Esophagus squamous epithelium (tissue), 5 donors: ENCODE results near the gene HMCN1. TPM values are rescaled to one million over a fixed set of nuclear protein-coding genes. Genes with fewer than 3 reads are reported as not detected.

Experiments
- DNase-seq: peaks from one replicate; lab custom pipeline; 2025; lab: John Stamatoyannopoulos, UW
- H3K27ac ChIP-seq, 4 donors: fragments of 200-600 bp; sonication (generic); one replicate each; pipeline ENCODE4 v1.5.1; 2016 to 2019; ENCODE audit warnings: mild to moderate bottlenecking in 1 of 4
- H3K27me3 ChIP-seq, 4 donors: fragments of 200-600 bp; sonication (generic); 1 replicate in 3 of 4; 2 replicates in 1 of 4; pipeline versions ENCODE4 v1.5.1 to v1.6.0; 2017 to 2021; ENCODE audit warnings: antibody characterized with exemption in 1 of 4
- H3K36me3 ChIP-seq, 3 donors: fragments of 200-600 bp; sonication (generic); one replicate each; pipeline ENCODE4 v1.5.1; 2016 to 2019
- H3K4me1 ChIP-seq, 3 donors: fragments of 200-600 bp; sonication (generic); one replicate each; pipeline ENCODE4 v1.5.1; 2017 to 2019
- H3K4me3 ChIP-seq, 4 donors: fragments of 200-600 bp; sonication (generic); 1 replicate in 3 of 4; 2 replicates in 1 of 4; pipeline ENCODE4 v1.5.1; 2016 to 2019; ENCODE audit warnings: mild to moderate bottlenecking in 2 of 4, moderate library complexity in 1 of 4
- H3K9me3 ChIP-seq, 3 donors: fragments of 200-600 bp; sonication (generic); one replicate each; pipeline ENCODE4 v1.5.1; 2016 to 2019
- POLR2A ChIP-seq, 4 donors: fragments of 450-650 bp; IDR thresholded peaks; one replicate each; pipeline ENCODE4 v1.6.1; 2017; ENCODE audit warnings: antibody characterized with exemption in 4 of 4, mild to moderate bottlenecking in 4 of 4, moderate library complexity in 3 of 4
- WGBS, 2 donors: methylation state at CpG; one replicate each; pipeline ENCODE4 v1.1.5; 2018; 5-methylcytosine and 5-hydroxymethylcytosine counted together
- intact Hi-C: fragments of 100-400 bp; cut with DNase I; formaldehyde crosslinking; loops from one replicate; pipeline ENCODE4 v1.15.0; 2022
- total RNA-seq, 4 donors: library from RNA; depleted of rRNA; stranded (reverse); fragments of >200 nt; gene quantifications; one replicate each; pipeline ENCODE4 v1.1.0, GENCODE V29; 2016
- TF ChIP-seq, protein P1 (sequence below), 6 experiments: fragments of 450-650 bp in 4 of 6; fragments of 200-600 bp in 2 of 6; sonication (generic) in 2 of 6; IDR thresholded peaks; one replicate each; pipeline ENCODE4 v1.5.1; 2016 to 2019; ENCODE audit warnings: antibody characterized with exemption in 6 of 6, mild to moderate bottlenecking in 4 of 6, moderate library complexity in 4 of 6
- donor health status: DM: yes; HTN: yes; CAD: no.

HMCN1 gene
- total RNA-seq, 4 donors from 2014 or later: 0.49 to 6.7 (median 3.3) TPM

DNA sequence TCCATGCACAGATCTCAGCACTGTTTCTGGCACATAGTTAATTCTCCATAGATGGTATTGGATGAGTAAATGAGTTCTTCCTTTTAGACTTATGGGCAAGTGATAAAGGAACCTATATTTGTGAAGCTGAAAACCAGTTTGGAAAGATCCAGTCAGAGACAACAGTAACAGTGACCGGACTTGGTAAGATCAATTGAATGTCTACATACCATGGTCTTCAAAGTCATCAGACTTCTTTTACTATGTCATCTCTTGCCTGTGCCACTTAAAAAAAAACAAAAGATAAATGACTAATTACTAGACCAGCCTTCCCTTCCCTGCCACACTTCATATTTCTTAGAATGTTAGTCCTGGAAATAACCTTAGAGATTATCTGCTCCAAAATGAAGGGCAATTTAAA lies 246.7 kb downstream of the HMCN1 start:
- TF ChIP-seq POLR2A (IDR thresholded peaks at IDR 0.05): no peak
- TF ChIP-seq, protein P1, sequence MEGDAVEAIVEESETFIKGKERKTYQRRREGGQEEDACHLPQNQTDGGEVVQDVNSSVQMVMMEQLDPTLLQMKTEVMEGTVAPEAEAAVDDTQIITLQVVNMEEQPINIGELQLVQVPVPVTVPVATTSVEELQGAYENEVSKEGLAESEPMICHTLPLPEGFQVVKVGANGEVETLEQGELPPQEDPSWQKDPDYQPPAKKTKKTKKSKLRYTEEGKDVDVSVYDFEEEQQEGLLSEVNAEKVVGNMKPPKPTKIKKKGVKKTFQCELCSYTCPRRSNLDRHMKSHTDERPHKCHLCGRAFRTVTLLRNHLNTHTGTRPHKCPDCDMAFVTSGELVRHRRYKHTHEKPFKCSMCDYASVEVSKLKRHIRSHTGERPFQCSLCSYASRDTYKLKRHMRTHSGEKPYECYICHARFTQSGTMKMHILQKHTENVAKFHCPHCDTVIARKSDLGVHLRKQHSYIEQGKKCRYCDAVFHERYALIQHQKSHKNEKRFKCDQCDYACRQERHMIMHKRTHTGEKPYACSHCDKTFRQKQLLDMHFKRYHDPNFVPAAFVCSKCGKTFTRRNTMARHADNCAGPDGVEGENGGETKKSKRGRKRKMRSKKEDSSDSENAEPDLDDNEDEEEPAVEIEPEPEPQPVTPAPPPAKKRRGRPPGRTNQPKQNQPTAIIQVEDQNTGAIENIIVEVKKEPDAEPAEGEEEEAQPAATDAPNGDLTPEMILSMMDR (IDR thresholded peaks at IDR 0.05): no peak
- Histone ChIP-seq H3K36me3 (no peaks in the 10 kb centered on the region), H3K27me3 (no peaks in the 10 kb centered on the region), H3K9me3 (no peaks in the 10 kb centered on the region), H3K27ac (no peak overlapping the region), H3K4me3 (no peak overlapping the region), H3K4me1 (peaks cover 0 to 5% (median 3%) of the 10 kb centered on the region in 3 donors)
- 71 to 83% methylated on average over 1 of the region's 1 CpG for WGBS, 2 donors
- no peak for DNase-seq
- intact Hi-C loops: no loop called here

DNA sequence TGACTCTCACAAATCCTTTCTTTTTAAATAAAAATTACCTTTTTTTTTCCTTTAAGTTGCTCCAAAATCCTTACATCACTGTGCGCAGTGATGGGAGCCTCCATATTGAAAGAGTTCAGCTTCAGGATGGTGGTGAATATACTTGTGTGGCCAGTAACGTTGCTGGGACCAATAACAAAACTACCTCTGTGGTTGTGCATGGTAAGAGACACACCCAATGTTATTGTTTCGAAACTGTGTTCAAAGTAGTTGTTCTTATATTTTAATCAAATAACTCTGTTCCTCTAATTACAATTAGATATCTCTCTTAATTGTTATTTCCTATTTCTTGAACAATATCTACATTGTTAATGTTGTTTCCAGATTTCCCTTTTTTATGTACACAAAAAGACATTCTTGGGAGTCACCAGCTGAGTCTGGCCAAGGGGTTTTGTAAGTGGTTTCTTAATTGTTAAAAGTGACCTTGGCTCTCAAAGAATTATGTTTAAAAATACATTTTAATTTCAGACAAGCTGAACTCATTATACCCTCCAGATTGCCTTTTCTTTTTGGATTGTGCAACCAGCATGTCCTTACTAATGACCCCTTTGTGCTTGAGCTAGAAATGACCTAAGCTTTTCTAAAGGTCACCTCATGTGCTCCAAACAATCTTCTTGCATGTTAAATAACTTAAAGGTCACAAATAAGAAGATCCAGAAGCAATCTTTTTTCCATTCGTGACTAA lies 250.1 kb downstream of the HMCN1 start:
- Histone ChIP-seq H3K27me3 (no peaks in the 10 kb centered on the region), H3K9me3 (no peaks in the 10 kb centered on the region), H3K27ac (peak overlapping the region in 1 of 4 donors; percentile 6), H3K4me3 (no peak overlapping the region), H3K36me3 (no peaks in the 10 kb centered on the region), H3K4me1 (peaks cover 0 to 5% (median 3%) of the 10 kb centered on the region in 3 donors)
- no peak for DNase-seq
- TF ChIP-seq POLR2A (IDR thresholded peaks at IDR 0.05): no peak
- TF ChIP-seq, protein P1 (IDR thresholded peaks at IDR 0.05): no peak
- intact Hi-C loops: no loop called here
- 61 to 68% methylated on average over 4 of the region's 4 CpGs for WGBS, 2 donors

DNA sequence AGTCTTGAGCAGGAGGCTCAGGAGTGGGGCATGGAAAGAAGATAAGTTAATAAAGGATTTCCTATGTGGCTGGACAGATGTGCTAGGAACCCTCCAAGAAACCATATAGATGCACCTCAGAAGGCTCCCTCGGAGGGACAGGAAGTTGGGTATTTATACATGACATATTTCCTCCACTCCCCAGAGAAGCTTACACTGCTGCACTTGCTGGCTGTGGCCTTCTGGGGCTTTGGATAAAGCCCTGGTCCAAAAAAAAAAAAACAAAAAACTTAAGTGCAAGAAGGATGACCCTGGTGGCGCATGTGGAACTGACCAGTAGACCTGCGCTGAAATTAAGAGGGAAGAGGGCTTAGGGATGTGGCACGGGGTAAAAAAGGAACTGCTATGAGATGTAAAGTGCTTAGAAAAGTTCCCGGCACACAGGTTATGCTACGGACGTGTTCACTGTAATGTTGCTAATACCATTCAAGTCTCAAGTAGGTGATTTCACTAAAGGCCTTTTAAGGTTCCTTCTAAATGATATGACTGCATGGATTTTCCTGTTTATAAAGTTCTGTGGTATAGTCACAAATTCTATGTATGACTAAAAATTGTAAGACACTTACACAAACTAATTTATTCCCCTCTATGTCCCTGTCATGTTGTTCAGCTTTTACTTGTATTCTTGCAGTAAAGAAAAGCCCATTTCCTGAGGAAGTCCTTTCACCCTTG lies 253.6 kb downstream of the HMCN1 start:
- no peak overlapping the region for H3K27ac ChIP-seq
- 63 to 86% methylated on average over 7 of the region's 7 CpGs for WGBS, 2 donors
- intact Hi-C loops: no loop called here

DNA sequence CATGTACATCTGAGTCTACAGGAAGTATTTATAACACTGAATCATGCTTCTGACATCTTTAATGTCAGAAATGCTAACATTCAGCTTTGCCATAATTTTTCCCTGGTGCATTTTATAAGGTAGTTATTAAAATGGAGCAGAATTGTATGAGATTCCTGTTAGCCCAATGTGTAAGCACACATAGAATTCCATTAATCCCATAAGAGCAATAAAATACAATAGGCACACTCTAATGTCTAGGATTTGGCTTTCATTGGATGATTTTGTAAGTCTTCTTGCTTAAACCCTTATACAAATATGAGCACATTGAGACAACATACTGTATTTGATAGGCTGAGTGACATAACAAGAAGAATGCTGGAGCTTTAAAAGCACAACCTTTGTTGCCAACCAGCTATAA lies 256.4 kb downstream of the HMCN1 start:
- H3K9me3 ChIP-seq: no peaks in the 10 kb centered on the region
- no peaks in the 10 kb centered on the region for H3K36me3 ChIP-seq
- no peaks in the 10 kb centered on the region for H3K27me3 ChIP-seq
- TF ChIP-seq, protein P1 (IDR thresholded peaks at IDR 0.05): no peak
- TF ChIP-seq POLR2A (IDR thresholded peaks at IDR 0.05): no peak
- no peak overlapping the region for H3K27ac ChIP-seq
- H3K4me3 ChIP-seq: no peak overlapping the region
- no peaks in the 10 kb centered on the region for H3K4me1 ChIP-seq
- intact Hi-C loops: no loop called here
- no peak for DNase-seq

More for the DNA sequence above, 253.6 kb downstream of the HMCN1 start:
- DNase-seq: no peak
- Histone ChIP-seq H3K4me3 (no peak overlapping the region), H3K36me3 (no peaks in the 10 kb centered on the region), H3K27me3 (no peaks in the 10 kb centered on the region), H3K9me3 (no peaks in the 10 kb centered on the region), H3K4me1 (peaks cover 0 to 5% (median 3%) of the 10 kb centered on the region in 3 donors)
- TF ChIP-seq, protein P1 (IDR thresholded peaks at IDR 0.05): no peak
- TF ChIP-seq POLR2A (IDR thresholded peaks at IDR 0.05): no peak

DNA sequence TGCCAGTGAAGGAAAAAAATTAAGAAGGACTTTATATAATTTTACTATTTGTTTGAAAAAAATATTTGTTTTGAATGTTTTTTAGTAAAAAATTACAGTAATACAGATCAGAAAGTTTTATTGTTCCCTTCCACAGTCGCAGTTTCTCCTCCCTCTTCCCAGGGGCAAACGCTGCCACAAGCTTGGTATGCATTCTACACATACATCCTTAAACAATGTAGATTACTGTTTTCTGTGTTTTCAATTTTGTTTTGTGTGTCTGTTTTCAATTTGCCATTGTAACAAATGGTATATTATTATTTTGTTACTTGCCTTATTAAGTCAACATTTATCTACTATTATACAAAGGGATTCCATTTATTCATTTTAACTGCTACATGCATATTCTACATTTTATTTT lies 257.1 kb downstream of the HMCN1 start:
- intact Hi-C loops: no loop called here
- H3K4me1 ChIP-seq: no peaks in the 10 kb centered on the region
- no peaks in the 10 kb centered on the region for H3K27me3 ChIP-seq
- TF ChIP-seq, protein P1 (IDR thresholded peaks at IDR 0.05): no peak
- TF ChIP-seq POLR2A (IDR thresholded peaks at IDR 0.05): no peak
- no peak for DNase-seq
- WGBS, 2 donors: 88 to 91% methylated on average over 2 of the region's 2 CpGs
- H3K9me3 ChIP-seq: no peaks in the 10 kb centered on the region
- no peak overlapping the region for H3K4me3 ChIP-seq
- H3K27ac ChIP-seq: no peak overlapping the region
- no peaks in the 10 kb centered on the region for H3K36me3 ChIP-seq
